NT2/D1 (cell line): Measurements from ENCODE around the gene EHHADH.

Source experiments
- SUZ12 ChIP-seq: IDR thresholded peaks from 2 replicates; pipeline ENCODE4 v1.6.1; 2011; ENCODE audit not compliant: insufficient read length, insufficient read depth; ENCODE audit errors: extremely low read depth
- YY1 ChIP-seq: IDR thresholded peaks from 2 replicates; pipeline ENCODE4 v1.6.1; 2011; ENCODE audit not compliant: insufficient read length, insufficient read depth
- ZNF274 ChIP-seq: IDR thresholded peaks from 2 replicates; pipeline ENCODE4 v1.6.1; 2011; ENCODE audit warnings: mild to moderate bottlenecking, low read depth, low read length

DNA sequence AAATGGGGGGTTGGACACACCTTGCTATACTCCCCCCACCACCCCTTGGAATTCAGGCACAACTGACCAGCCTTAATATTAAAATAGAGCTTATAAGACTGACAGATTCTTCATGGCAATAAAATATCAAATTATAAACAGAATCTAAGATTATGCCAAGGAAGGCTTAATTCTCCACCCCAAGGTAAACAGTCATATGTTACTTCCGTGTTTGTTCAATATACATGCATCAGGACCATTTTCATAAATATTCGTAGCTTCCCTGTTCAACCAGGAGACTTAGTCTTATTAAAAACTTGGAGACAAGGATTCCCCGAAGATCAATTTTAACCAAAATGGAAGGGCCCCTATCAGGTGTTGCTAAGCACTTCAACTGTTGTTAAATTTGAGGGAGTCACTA lies 13.3 kb upstream of the EHHADH start:
- TF ChIP-seq ZNF274 (no peak), YY1 (no peak), SUZ12 (no peak)
